ENCODE measurements around the gene DOCK2. TPM values are rescaled to one million over a fixed set of nuclear protein-coding genes. Genes with fewer than 3 reads are reported as not detected.

The DOCK2 gene
- total and polyA plus RNA-seq, 4 experiments from 2014 or later = 45.8 to 223 (median 162) TPM

DNA sequence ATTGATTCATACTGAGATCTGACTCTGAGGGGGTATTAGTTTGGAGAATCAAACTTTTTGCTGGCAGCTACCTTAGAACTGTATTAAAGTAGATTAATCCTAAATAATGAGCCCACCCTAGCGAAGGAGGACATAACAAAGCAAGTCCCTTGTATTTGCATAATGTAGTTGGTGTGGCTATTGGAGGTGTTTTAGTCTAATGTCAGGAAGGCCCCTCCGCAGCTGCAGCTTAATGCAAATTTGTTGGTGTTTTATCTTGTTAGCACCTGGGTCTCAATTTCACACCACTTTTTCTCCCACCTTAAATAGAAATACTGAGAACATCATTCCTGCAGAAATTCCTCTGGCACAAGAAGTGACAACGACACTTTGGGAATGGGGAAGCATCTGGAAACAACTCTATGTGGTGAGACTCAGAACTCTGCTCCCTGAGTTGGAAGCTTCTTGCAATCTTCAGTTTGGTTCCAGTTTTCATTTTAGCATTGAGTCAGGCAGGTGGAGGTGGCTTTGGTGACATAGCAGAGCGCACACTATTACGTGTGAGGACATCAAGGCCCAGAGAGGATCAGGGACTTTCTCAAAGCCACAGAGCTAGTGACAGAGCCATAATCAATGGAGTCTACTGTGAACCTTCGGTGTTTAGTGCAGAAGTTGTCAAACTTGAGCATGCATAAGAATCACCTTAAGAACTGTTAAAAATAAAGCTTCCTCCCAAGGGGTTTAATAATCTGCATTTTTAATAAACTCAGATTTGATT, 33.9 kb downstream of the DOCK2 start:
- no peaks in the 10 kb centered on the region for H3K27me3 Mint-ChIP-seq
- no peaks in the 10 kb centered on the region for H3K9me3 ChIP-seq (ENCODE audit: control insufficient read depth in 1 of 2, low read length in 2 of 2)
- peaks cover 42 to 74% of the 10 kb centered on the region in 2 donors for H3K36me3 Mint-ChIP-seq
- intact Hi-C loops (cut with micrococcal nuclease) = loop anchor here (5.0 kb wide), 1 partner anchor 199 kb away; no protein-coding TSS in a partner anchor
- H3K9me3 Mint-ChIP-seq = no peaks in the 10 kb centered on the region
- ChIA-PET POLR2A (ENCODE audit: partially characterized antibody) (interaction anchor here (0.6 kb wide), 1 partner anchor 27 kb away, joined by 3 read pairs; no protein-coding TSS in a partner anchor), CTCF (ENCODE audit: partially characterized antibody) (interaction anchor here (1.1 kb wide), 1 partner anchor 89 kb away, joined by 3 read pairs; no protein-coding TSS in a partner anchor)
- no peaks in the 10 kb centered on the region for H3K27me3 ChIP-seq (ENCODE audit: insufficient read depth, low read length)
- no peak overlapping the region for H3K27ac ChIP-seq (ENCODE audit: low read depth, low read length)
- no peak for DNase-seq
- H3K4me3 ChIP-seq (ENCODE audit: low read length in 2 of 2) = no peak overlapping the region
- no peak overlapping the region for H3K4me3 Mint-ChIP-seq
- H3K36me3 ChIP-seq (ENCODE audit: insufficient read depth, low read length) = peaks cover 52% of the 10 kb centered on the region
- H3K4me1 ChIP-seq (ENCODE audit: insufficient read depth, low read length) = no peaks in the 10 kb centered on the region
- peak overlapping the region in 2 of 7 donors; percentile 32 to 76 for H3K27ac Mint-ChIP-seq
- peaks cover 12 to 42% (median 26%) of the 10 kb centered on the region in 4 donors for H3K4me1 Mint-ChIP-seq

DNA sequence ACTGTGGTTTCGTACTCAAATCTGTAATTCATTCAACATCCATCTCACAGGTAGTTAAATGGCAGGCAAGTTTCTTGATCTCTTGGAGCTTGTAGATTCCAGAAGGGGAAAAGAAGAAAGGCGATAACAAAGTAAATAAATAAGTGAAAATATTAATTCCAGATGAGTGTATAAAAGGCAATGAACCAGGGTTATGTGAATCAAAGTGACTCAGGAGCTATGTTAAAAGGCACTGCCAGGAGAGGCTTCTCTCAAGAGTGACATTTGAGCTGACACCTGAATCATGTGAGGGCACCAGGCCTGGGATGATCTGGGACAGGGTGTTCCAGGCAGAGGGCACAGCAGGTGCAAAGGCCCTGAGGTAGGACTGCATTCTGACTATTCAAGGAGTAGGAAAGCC, 45.0 kb downstream of the DOCK2 start:
- H3K9me3 ChIP-seq (ENCODE audit: control insufficient read depth in 1 of 2, low read length in 2 of 2) = no peaks in the 10 kb centered on the region
- Mint-ChIP-seq H3K36me3 (peaks cover 70 to 83% of the 10 kb centered on the region in 2 donors), H3K4me3 (no peak overlapping the region), H3K4me1 (peaks cover 0 to 8% (median 4%) of the 10 kb centered on the region in 4 donors), H3K27me3 (no peaks in the 10 kb centered on the region), H3K9me3 (no peaks in the 10 kb centered on the region), H3K27ac (peak overlapping the region in 1 of 7 donors; percentile 46)
- intact Hi-C loops (cut with micrococcal nuclease) = no loop called here
- no peak overlapping the region for H3K4me3 ChIP-seq (ENCODE audit: low read length in 2 of 2)
- CTCF ChIA-PET (ENCODE audit: partially characterized antibody) = interaction anchor here (1.2 to 1.3 kb wide), 2 partner anchors 9 to 23 kb away, joined by 3 read pairs; no protein-coding TSS in a partner anchor
- POLR2A ChIA-PET (ENCODE audit: partially characterized antibody) = no interaction called here
- no peaks in the 10 kb centered on the region for H3K27me3 ChIP-seq (ENCODE audit: insufficient read depth, low read length)
- H3K27ac ChIP-seq (ENCODE audit: low read depth, low read length) = no peak overlapping the region
- no peaks in the 10 kb centered on the region for H3K4me1 ChIP-seq (ENCODE audit: insufficient read depth, low read length)
- peaks cover 58% of the 10 kb centered on the region for H3K36me3 ChIP-seq (ENCODE audit: insufficient read depth, low read length)
- no peak for DNase-seq

DNA sequence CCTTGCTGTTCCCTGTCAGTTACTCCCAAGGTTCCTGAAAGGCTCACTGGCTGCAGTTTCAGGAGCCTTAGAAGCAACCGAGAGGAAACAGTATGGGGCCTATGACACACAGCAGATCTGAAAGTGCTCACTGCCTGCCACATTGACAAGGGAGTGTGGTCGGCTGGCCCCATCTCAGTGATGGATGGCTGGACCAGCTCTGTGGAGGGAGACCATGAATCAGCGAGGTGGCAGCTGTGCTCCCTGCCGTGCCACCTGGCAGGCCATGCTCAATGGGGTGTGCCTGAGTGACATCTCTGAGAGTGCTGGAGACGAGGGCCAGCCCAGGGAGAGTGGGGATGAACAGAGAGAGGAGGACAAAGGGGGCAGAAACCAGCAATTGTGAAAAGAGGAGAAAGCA, 49.1 kb downstream of the DOCK2 start:
- no peak overlapping the region for H3K4me3 ChIP-seq (ENCODE audit: low read length in 2 of 2)
- peak overlapping the region in 2 of 7 donors; percentile 31 to 38 for H3K27ac Mint-ChIP-seq
- no peak for DNase-seq
- no peaks in the 10 kb centered on the region for H3K27me3 ChIP-seq (ENCODE audit: insufficient read depth, low read length)
- ChIA-PET POLR2A (ENCODE audit: partially characterized antibody) (no interaction called here), CTCF (ENCODE audit: partially characterized antibody) (no interaction called here)
- no peak overlapping the region for H3K27ac ChIP-seq (ENCODE audit: low read depth, low read length)
- no peaks in the 10 kb centered on the region for H3K27me3 Mint-ChIP-seq
- H3K9me3 Mint-ChIP-seq = no peaks in the 10 kb centered on the region
- H3K4me1 Mint-ChIP-seq = peaks cover 0 to 16% (median 4%) of the 10 kb centered on the region in 4 donors
- H3K4me1 ChIP-seq (ENCODE audit: insufficient read depth, low read length) = no peaks in the 10 kb centered on the region
- no peak overlapping the region for H3K4me3 Mint-ChIP-seq
- intact Hi-C loops (cut with micrococcal nuclease) = no loop called here
- H3K36me3 ChIP-seq (ENCODE audit: insufficient read depth, low read length) = peaks cover 78% of the 10 kb centered on the region
- H3K9me3 ChIP-seq (ENCODE audit: control insufficient read depth in 1 of 2, low read length in 2 of 2) = no peaks in the 10 kb centered on the region
- H3K36me3 Mint-ChIP-seq = peaks cover 79 to 92% of the 10 kb centered on the region in 2 donors

DNA sequence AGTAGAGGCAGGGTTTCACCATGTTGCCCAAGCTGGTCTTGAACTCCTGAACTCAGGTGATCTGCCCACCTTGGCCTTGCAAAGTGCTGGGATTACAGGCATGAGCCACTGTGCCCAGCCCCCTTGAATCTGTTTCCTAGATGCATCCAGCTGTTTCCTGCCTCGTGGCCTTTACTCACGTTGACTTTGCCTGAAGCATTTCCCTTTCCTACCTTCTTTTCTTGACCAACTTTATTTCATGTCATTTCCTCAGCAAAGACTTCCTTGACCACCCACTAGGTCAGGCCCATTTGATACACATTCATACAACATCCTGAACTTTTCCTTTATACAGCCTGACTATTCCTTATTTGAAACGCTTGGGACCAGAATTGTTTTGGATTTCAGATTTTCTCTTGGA, 51.0 kb downstream of the DOCK2 start:
- Histone ChIP-seq H3K4me1 (ENCODE audit: insufficient read depth, low read length) (no peaks in the 10 kb centered on the region), H3K4me3 (ENCODE audit: low read length in 2 of 2) (no peak overlapping the region), H3K9me3 (ENCODE audit: control insufficient read depth in 1 of 2, low read length in 2 of 2) (no peaks in the 10 kb centered on the region), H3K27ac (ENCODE audit: low read depth, low read length) (no peak overlapping the region), H3K36me3 (ENCODE audit: insufficient read depth, low read length) (peaks cover 65% of the 10 kb centered on the region), H3K27me3 (ENCODE audit: insufficient read depth, low read length) (no peaks in the 10 kb centered on the region)
- intact Hi-C loops (cut with micrococcal nuclease) = no loop called here
- no peak for DNase-seq
- H3K27ac Mint-ChIP-seq = no peak overlapping the region
- no peak overlapping the region for H3K4me3 Mint-ChIP-seq
- ChIA-PET CTCF (ENCODE audit: partially characterized antibody) (interaction anchor here (1.3 kb wide), 1 partner anchor 39 kb away, joined by 4 read pairs; no protein-coding TSS in a partner anchor), POLR2A (ENCODE audit: partially characterized antibody) (no interaction called here)
- H3K27me3 Mint-ChIP-seq = no peaks in the 10 kb centered on the region
- H3K36me3 Mint-ChIP-seq = peaks cover 75 to 91% of the 10 kb centered on the region in 2 donors
- peaks cover 0 to 11% (median 5%) of the 10 kb centered on the region in 4 donors for H3K4me1 Mint-ChIP-seq
- H3K9me3 Mint-ChIP-seq = no peaks in the 10 kb centered on the region

DNA sequence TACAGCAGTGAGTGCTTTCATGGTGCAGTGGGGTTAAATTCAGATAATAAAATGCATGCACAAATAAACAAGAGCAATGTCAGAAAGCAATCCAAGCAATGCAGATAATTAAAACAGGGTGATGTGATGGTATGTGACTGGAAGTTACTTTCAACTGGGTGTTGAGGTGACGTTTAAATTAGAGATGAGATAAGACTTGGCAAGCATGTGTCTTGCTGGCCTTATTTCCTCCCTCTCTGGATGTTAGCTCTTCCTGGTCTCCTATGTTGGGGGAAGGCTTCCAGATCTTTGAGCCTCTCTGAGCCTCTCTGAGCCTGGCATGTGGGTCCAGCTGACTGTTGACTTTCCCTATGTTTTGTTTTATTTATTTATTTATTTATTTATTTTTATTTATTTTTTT, 54.4 kb downstream of the DOCK2 start:
- H3K4me3 Mint-ChIP-seq = no peak overlapping the region
- Histone ChIP-seq H3K9me3 (ENCODE audit: control insufficient read depth in 1 of 2, low read length in 2 of 2) (no peaks in the 10 kb centered on the region), H3K27me3 (ENCODE audit: insufficient read depth, low read length) (no peaks in the 10 kb centered on the region), H3K4me3 (ENCODE audit: low read length in 2 of 2) (no peak overlapping the region), H3K27ac (ENCODE audit: low read depth, low read length) (no peak overlapping the region), H3K4me1 (ENCODE audit: insufficient read depth, low read length) (no peaks in the 10 kb centered on the region), H3K36me3 (ENCODE audit: insufficient read depth, low read length) (peaks cover 58% of the 10 kb centered on the region)
- no peak for DNase-seq
- intact Hi-C loops (cut with micrococcal nuclease) = no loop called here
- ChIA-PET CTCF (ENCODE audit: partially characterized antibody) (no interaction called here), POLR2A (ENCODE audit: partially characterized antibody) (no interaction called here)
- peaks cover 0 to 1% (median 0%) of the 10 kb centered on the region in 8 donors for H3K9me3 Mint-ChIP-seq
- H3K4me1 Mint-ChIP-seq = peaks cover 0 to 8% (median 4%) of the 10 kb centered on the region in 4 donors
- H3K27me3 Mint-ChIP-seq = no peaks in the 10 kb centered on the region
- peaks cover 78 to 92% of the 10 kb centered on the region in 2 donors for H3K36me3 Mint-ChIP-seq
- peak overlapping the region in 1 of 7 donors; percentile 57 for H3K27ac Mint-ChIP-seq

DNA sequence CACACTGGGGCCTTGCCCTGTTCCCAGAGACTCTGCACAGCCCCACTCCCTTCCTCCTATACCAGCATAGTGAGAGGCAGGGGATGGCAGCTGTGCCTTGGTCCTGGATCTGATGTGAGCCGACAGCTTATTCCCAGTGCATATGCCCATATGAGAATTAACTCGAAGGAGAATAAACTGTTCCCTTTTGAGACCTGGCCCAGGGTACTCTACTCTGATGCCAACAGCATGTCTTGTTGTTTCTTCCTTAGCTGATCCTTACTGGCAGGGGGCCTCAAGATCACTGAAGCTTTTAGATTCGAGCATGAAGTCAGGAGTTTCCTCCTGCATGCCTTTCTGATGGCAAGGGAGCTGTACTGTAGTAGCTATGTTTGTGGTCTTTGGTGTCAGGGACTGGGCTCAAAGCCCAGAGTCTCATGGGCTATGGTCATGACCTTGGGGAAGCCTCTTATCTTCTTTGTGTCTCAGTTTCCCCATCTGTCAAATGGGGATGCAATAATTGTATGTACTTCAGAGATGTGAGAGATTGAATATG, 57.1 kb downstream of the DOCK2 start:
- POLR2A ChIA-PET (ENCODE audit: partially characterized antibody) = no interaction called here
- no peak overlapping the region for H3K4me3 Mint-ChIP-seq
- Histone ChIP-seq H3K27me3 (ENCODE audit: insufficient read depth, low read length) (no peaks in the 10 kb centered on the region), H3K4me3 (ENCODE audit: low read length in 2 of 2) (no peak overlapping the region), H3K9me3 (ENCODE audit: control insufficient read depth in 1 of 2, low read length in 2 of 2) (no peaks in the 10 kb centered on the region), H3K27ac (ENCODE audit: low read depth, low read length) (no peak overlapping the region), H3K4me1 (ENCODE audit: insufficient read depth, low read length) (no peaks in the 10 kb centered on the region), H3K36me3 (ENCODE audit: insufficient read depth, low read length) (peaks cover 73% of the 10 kb centered on the region)
- peaks cover 83 to 94% of the 10 kb centered on the region in 2 donors for H3K36me3 Mint-ChIP-seq
- no peak for DNase-seq
- peak overlapping the region in 3 of 7 donors; percentile 6 to 63 (median 22) for H3K27ac Mint-ChIP-seq
- CTCF ChIA-PET (ENCODE audit: partially characterized antibody) = no interaction called here
- peaks cover 0 to 8% (median 4%) of the 10 kb centered on the region in 4 donors for H3K4me1 Mint-ChIP-seq
- peaks cover 0 to 1% (median 0%) of the 10 kb centered on the region in 8 donors for H3K9me3 Mint-ChIP-seq
- no peaks in the 10 kb centered on the region for H3K27me3 Mint-ChIP-seq
- intact Hi-C loops (cut with micrococcal nuclease) = no loop called here

DNA sequence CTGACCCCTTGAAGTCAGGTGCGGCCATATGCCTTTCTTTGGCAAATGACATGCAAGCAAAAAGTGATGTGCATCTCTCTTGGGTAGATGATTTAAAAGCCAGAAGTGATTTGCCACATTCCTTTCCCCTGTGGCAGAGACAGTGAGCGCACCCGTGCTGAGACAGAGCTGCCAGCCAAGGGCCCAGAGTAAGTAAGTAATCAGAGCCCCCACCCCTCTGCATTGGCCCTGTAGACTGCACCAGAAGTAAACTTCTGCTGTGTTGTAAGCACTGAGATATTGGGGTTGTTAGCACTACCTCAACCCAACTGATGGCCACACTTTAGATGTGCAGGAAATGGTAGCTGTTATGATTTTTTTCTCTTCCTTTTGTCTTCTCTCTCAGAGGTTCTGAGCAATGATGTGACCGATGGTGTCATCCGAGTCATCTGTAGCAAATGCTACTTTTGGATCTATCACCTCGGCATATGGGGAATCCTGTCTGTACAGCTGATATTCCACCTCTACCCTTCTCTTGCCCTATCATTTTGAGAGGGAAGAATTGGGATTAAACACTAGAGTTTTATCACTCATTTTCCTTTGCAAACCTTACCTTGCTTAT, 58.0 kb downstream of the DOCK2 start:
- no peak for DNase-seq
- Mint-ChIP-seq H3K36me3 (peaks cover 83 to 94% of the 10 kb centered on the region in 2 donors), H3K9me3 (peaks cover 0 to 1% (median 0%) of the 10 kb centered on the region in 8 donors), H3K27me3 (no peaks in the 10 kb centered on the region), H3K4me1 (peaks cover 0 to 8% (median 4%) of the 10 kb centered on the region in 4 donors), H3K4me3 (no peak overlapping the region), H3K27ac (peak overlapping the region in 1 of 7 donors; percentile 62)
- Histone ChIP-seq H3K4me1 (ENCODE audit: insufficient read depth, low read length) (no peaks in the 10 kb centered on the region), H3K27ac (ENCODE audit: low read depth, low read length) (no peak overlapping the region), H3K27me3 (ENCODE audit: insufficient read depth, low read length) (no peaks in the 10 kb centered on the region), H3K9me3 (ENCODE audit: control insufficient read depth in 1 of 2, low read length in 2 of 2) (no peaks in the 10 kb centered on the region), H3K4me3 (ENCODE audit: low read length in 2 of 2) (no peak overlapping the region), H3K36me3 (ENCODE audit: insufficient read depth, low read length) (peaks cover 72% of the 10 kb centered on the region)
- ChIA-PET CTCF (ENCODE audit: partially characterized antibody) (no interaction called here), POLR2A (ENCODE audit: partially characterized antibody) (no interaction called here)
- intact Hi-C loops (cut with micrococcal nuclease) = no loop called here

Data from CD4-positive, alpha-beta memory T cell (primary cell).